ENCODE results near the gene FAM180B.

- TF ChIP-seq KLF1 (tag by site-specific recombination; IDR thresholded peaks at IDR 0.05), result no peak
- no peak for TF ChIP-seq PRDM10 (tag by site-specific recombination; IDR thresholded peaks at IDR 0.05)
Measured at GRCh38 chr11:47592251-47592650, 5.8 kb downstream of the FAM180B start.

Measured in HEK293 (cell line).